GM21529 (cell line): ENCODE results near the gene RASL10B.
"Not testable (repeated sequence)": the region's sequence is repeated elsewhere in the genome, so short reads cannot be mapped to it uniquely, and the experiment has no call there.

Experiments
- ATAC-seq: cut with Tn5 transposase; IDR thresholded peaks from one replicate; pipeline ENCODE4 v1.9.1; 2021; ENCODE audit not compliant: unreplicated experiment

Gene RASL10B

GRCh38 chr17:35731239-35731916 lies at the start of gene RASL10B:
Gene RASL10B, plus strand, starts transcription at chr17:35731639. Its CDS starts 3,546 bp downstream, at chr17:35735185.
- ATAC-seq = no peak

GRCh38 chr17:35683591-35683990 lies 47.8 kb upstream of the RASL10B start:
- ATAC-seq = no peak

- no peak for ATAC-seq
Observed at GRCh38 chr17:35684055-35684802, 47.2 kb upstream of the RASL10B start.

- ATAC-seq = no peak
Observed at GRCh38 chr17:35692512-35693210, 38.8 kb upstream of the RASL10B start.

- ATAC-seq = no peak
Observed at GRCh38 chr17:35693662-35694061, 37.8 kb upstream of the RASL10B start.

GRCh38 chr17:35694906-35695305 lies 36.5 kb upstream of the RASL10B start:
- no peak for ATAC-seq

GRCh38 chr17:35695613-35696012 lies 35.8 kb upstream of the RASL10B start:
- ATAC-seq = no peak

- ATAC-seq = no peak
Observed at GRCh38 chr17:35698800-35699199, 32.6 kb upstream of the RASL10B start.

- ATAC-seq = no peak
Observed at GRCh38 chr17:35700150-35700549, 31.3 kb upstream of the RASL10B start.

GRCh38 chr17:35701491-35701890 lies 29.9 kb upstream of the RASL10B start:
- ATAC-seq = no peak

- ATAC-seq = not testable (repeated sequence)
Observed at GRCh38 chr17:35703308-35703707, 28.1 kb upstream of the RASL10B start.

- no peak for ATAC-seq
Observed at GRCh38 chr17:35705230-35705629, 26.2 kb upstream of the RASL10B start.

GRCh38 chr17:35705705-35706104 lies 25.7 kb upstream of the RASL10B start:
- ATAC-seq = no peak

GRCh38 chr17:35708149-35708548 lies 23.3 kb upstream of the RASL10B start:
- ATAC-seq = no peak

GRCh38 chr17:35708951-35709350 lies 22.5 kb upstream of the RASL10B start:
- no peak for ATAC-seq

GRCh38 chr17:35709874-35710273 lies 21.6 kb upstream of the RASL10B start:
- ATAC-seq = no peak

- ATAC-seq = no peak
Observed at GRCh38 chr17:35710950-35711349, 20.5 kb upstream of the RASL10B start.

GRCh38 chr17:35713069-35713728 lies 18.2 kb upstream of the RASL10B start:
- ATAC-seq = no peak

- ATAC-seq = no peak
Observed at GRCh38 chr17:35714988-35715387, 16.5 kb upstream of the RASL10B start.

- ATAC-seq = no peak
Observed at GRCh38 chr17:35715416-35715815, 16.0 kb upstream of the RASL10B start.

- no peak for ATAC-seq
Observed at GRCh38 chr17:35716173-35716572, 15.3 kb upstream of the RASL10B start.
